SKM-1 treated with dmso at 0.1 percent for 144 hours (cell line): ENCODE measurements around the gene EBF4.
"Not testable (repeated sequence)": the region's sequence is repeated elsewhere in the genome, so short reads cannot be mapped to it uniquely, and the experiment has no call there.

Experiments
- DNase-seq: peaks from one replicate; lab custom pipeline; 2025; ENCODE audit not compliant: unreplicated experiment; lab: John Stamatoyannopoulos, UW

The EBF4 gene

GRCh38 chr20:2807929-2808328, 115.3 kb downstream of the EBF4 start:
- not testable (repeated sequence) for DNase-seq

DNA sequence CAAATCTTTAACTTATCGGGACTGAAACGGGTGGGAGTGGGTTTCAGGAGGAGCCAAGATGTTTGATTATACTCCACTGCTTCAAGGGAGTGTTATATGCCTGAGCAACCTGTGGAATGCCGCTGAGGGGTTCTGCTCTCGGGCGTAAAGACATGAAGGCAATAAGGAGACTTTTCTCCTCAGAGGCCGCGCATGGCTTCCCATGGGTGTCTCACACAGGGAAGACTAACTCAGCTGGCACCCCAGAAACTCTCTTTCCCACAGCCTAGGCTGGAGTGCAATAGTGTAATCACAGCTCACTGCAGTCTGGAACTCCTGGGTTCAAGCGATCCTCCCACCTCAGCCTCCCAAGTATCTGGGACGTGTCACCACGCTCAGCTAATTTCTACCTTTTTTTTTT, 117.1 kb downstream of the EBF4 start:
- no peak for DNase-seq
